Kidney glomerular epithelial cell (primary cell): ENCODE data around the gene ACTR1A.
"Not testable (repeated sequence)": the region's sequence is repeated elsewhere in the genome, so short reads cannot be mapped to it uniquely, and the experiment has no call there.

Experiments used
- DNase-seq: peaks from one replicate; lab custom pipeline; 2025; lab: John Stamatoyannopoulos, UW

Gene ACTR1A

GRCh38 chr10:102484021-102484420 is 18.5 kb downstream of the ACTR1A start:
- DNase-seq, result no peak

GRCh38 chr10:102480396-102480795 is 22.1 kb downstream of the ACTR1A start:
- no peak for DNase-seq

GRCh38 chr10:102479651-102480050 is 22.9 kb downstream of the ACTR1A start:
- DNase-seq, result no peak

- no peak for DNase-seq
These were observed 25.9 kb downstream of the ACTR1A start for GRCh38 chr10:102476466-102477141.

GRCh38 chr10:102475451-102476040 is 27.0 kb downstream of the ACTR1A start:
- no peak for DNase-seq

GRCh38 chr10:102473445-102474331 is 28.8 kb downstream of the ACTR1A start:
- DNase-seq, result no peak

GRCh38 chr10:102470579-102471546 is 31.6 kb downstream of the ACTR1A start:
- DNase-seq, result no peak

- no peak for DNase-seq
These were observed 33.8 kb downstream of the ACTR1A start for GRCh38 chr10:102468683-102469082.

GRCh38 chr10:102467971-102468438 is 34.5 kb downstream of the ACTR1A start:
- DNase-seq, result no peak

GRCh38 chr10:102467318-102467717 is 35.2 kb downstream of the ACTR1A start:
- no peak for DNase-seq

GRCh38 chr10:102465466-102465865 is 37.0 kb downstream of the ACTR1A start:
- no peak for DNase-seq

GRCh38 chr10:102463983-102464382 is 38.5 kb downstream of the ACTR1A start:
- DNase-seq, result no peak

- DNase-seq, result no peak
These were observed 39.9 kb downstream of the ACTR1A start for GRCh38 chr10:102462512-102463054.

- peak; percentile 85 for DNase-seq
These were observed 41.1 kb downstream of the ACTR1A start for GRCh38 chr10:102461187-102462054.

GRCh38 chr10:102460836-102461186 is 41.7 kb downstream of the ACTR1A start:
- DNase-seq, result no peak

- DNase-seq, result no peak
These were observed 43.9 kb downstream of the ACTR1A start for GRCh38 chr10:102458656-102459055.

- no peak for DNase-seq
These were observed 44.8 kb downstream of the ACTR1A start for GRCh38 chr10:102457591-102458150.

GRCh38 chr10:102455893-102456471 is 46.5 kb downstream of the ACTR1A start:
- DNase-seq, result no peak

- not testable (repeated sequence) for DNase-seq
These were observed 47.6 kb downstream of the ACTR1A start for GRCh38 chr10:102454662-102455487.
